Mesothelial cell of epicardium (in vitro differentiated cells): ENCODE measurements around the gene FAM118A. TPM values are rescaled to one million over a fixed set of nuclear protein-coding genes. Genes with fewer than 3 reads are reported as not detected.
A peak's percentile ranks its signal among the peaks of the same experiment; 100 is the strongest.
"Not testable (repeated sequence)": the region's sequence is repeated elsewhere in the genome, so short reads cannot be mapped to it uniquely, and the experiment has no call there.

Experiments used
- DNase-seq, 2 experiments: peaks; one replicate each; pipeline ENCODE4 v3.0.0; 2021; ENCODE audit warnings: low spot score in 2 of 2; ENCODE audit not compliant: unreplicated experiment in 2 of 2
- H3K27ac Mint-ChIP-seq: 2 replicates; pipeline ENCODE4 v1.8.0; 2021; ENCODE audit warnings: mixed read lengths
- H3K27me3 Mint-ChIP-seq: 2 replicates; pipeline ENCODE4 v1.8.0; 2021; ENCODE audit warnings: low read depth, mixed read lengths
- H3K36me3 Mint-ChIP-seq: 2 replicates; pipeline ENCODE4 v1.8.0; 2021; ENCODE audit warnings: mixed read lengths
- H3K4me1 Mint-ChIP-seq: 2 replicates; pipeline ENCODE4 v1.8.0; 2021; ENCODE audit warnings: mixed read lengths
- H3K4me3 Mint-ChIP-seq: 2 replicates; pipeline ENCODE4 v1.8.0; 2021; ENCODE audit warnings: mild to moderate bottlenecking, moderate library complexity, mixed read lengths
- H3K9me3 Mint-ChIP-seq: 2 replicates; pipeline ENCODE4 v1.8.0; 2021; ENCODE audit warnings: mixed read lengths
- CTCF ChIP-seq: fragments of 200-600 bp; sonication (generic); IDR thresholded peaks from one replicate; pipeline ENCODE4 v1.5.0; 2021; ENCODE audit warnings: antibody characterized with exemption; ENCODE audit not compliant: unreplicated experiment
- total RNA-seq: library from RNA; stranded (reverse); gene quantifications from 3 replicates; pipeline ENCODE4 v1.2.1, GENCODE V29; 2021

The FAM118A gene
- 227 to 235 TPM (median 229 TPM) in 3 replicates for total RNA-seq

GRCh38 chr22:45309422-45310227 is at the start of gene FAM118A:
Gene FAM118A (plus strand): TSS chr22:45309934. CDS start chr22:45322380, 12,446 bp downstream.
- H3K27ac Mint-ChIP-seq, result peak within 1 kb of the TSS; percentile 95
- DNase-seq, result peak; percentile 97 to 100
- H3K4me1 Mint-ChIP-seq, result peaks cover 32% of the 10 kb centered on the region
- TF ChIP-seq CTCF, result no peak
- H3K4me3 Mint-ChIP-seq, result peak within 1 kb of the TSS; percentile 83
- H3K27me3 Mint-ChIP-seq, result no peaks in the 10 kb centered on the region
- H3K9me3 Mint-ChIP-seq, result no peaks in the 10 kb centered on the region
- no peaks in the 10 kb centered on the region for H3K36me3 Mint-ChIP-seq

- H3K4me3 Mint-ChIP-seq, H3K4me1 Mint-ChIP-seq, H3K27me3 Mint-ChIP-seq, H3K27ac Mint-ChIP-seq, H3K36me3 Mint-ChIP-seq, DNase-seq, H3K9me3 Mint-ChIP-seq: not testable (repeated sequence)
Observed at GRCh38 chr22:45260395-45260759, 49.4 kb upstream of the FAM118A start.

- H3K36me3 Mint-ChIP-seq, result no peaks in the 10 kb centered on the region
- no peak overlapping the region for H3K4me3 Mint-ChIP-seq
- H3K9me3 Mint-ChIP-seq, result peaks cover 9% of the 10 kb centered on the region
- no peak overlapping the region for H3K27ac Mint-ChIP-seq
- TF ChIP-seq CTCF, result no peak
- no peaks in the 10 kb centered on the region for H3K27me3 Mint-ChIP-seq
- H3K4me1 Mint-ChIP-seq, result peaks cover 6% of the 10 kb centered on the region
- no peak for DNase-seq
Observed at GRCh38 chr22:45261407-45262088, 48.2 kb upstream of the FAM118A start.

- DNase-seq, result no peak
- H3K27me3 Mint-ChIP-seq, result no peaks in the 10 kb centered on the region
- H3K27ac Mint-ChIP-seq, result no peak overlapping the region
- H3K4me3 Mint-ChIP-seq, result no peak overlapping the region
- peaks cover 6% of the 10 kb centered on the region for H3K4me1 Mint-ChIP-seq
- no peak for TF ChIP-seq CTCF
- peaks cover 5% of the 10 kb centered on the region for H3K9me3 Mint-ChIP-seq
- H3K36me3 Mint-ChIP-seq, result no peaks in the 10 kb centered on the region
Observed at GRCh38 chr22:45262195-45262930, 47.4 kb upstream of the FAM118A start.

- H3K36me3 Mint-ChIP-seq, result no peaks in the 10 kb centered on the region
- no peak for TF ChIP-seq CTCF
- no peak for DNase-seq
- peaks cover 2% of the 10 kb centered on the region for H3K9me3 Mint-ChIP-seq
- H3K4me3 Mint-ChIP-seq, result no peak overlapping the region
- H3K27me3 Mint-ChIP-seq, result no peaks in the 10 kb centered on the region
- H3K4me1 Mint-ChIP-seq, result peaks cover 6% of the 10 kb centered on the region
- no peak overlapping the region for H3K27ac Mint-ChIP-seq
Observed at GRCh38 chr22:45262931-45263462, 46.7 kb upstream of the FAM118A start.
